Activated T-cell treated with anti-CD3 and anti-CD28 coated beads, Interleukin-2, amount 50 U/mL, for 4 hours (primary cell): ENCODE measurements around the gene KLHDC9. TPM values are rescaled to one million over a fixed set of nuclear protein-coding genes. Genes with fewer than 3 reads are reported as not detected.
"Not testable (repeated sequence)": the region's sequence is repeated elsewhere in the genome, so short reads cannot be mapped to it uniquely, and the experiment has no call there.

Experiments
- ATAC-seq, 2 donors: fragments of 200-7000 bp; cut with Tn5 transposase; one replicate each; pipeline ENCODE4 v1.10.0; 2021
- DNase-seq: peaks from one replicate; pipeline ENCODE4 v3.0.0-alpha.2; 2020
- H3K27me3 Mint-ChIP-seq: one replicate; pipeline ENCODE4 v1.8.0; 2021; ENCODE audit warnings: low read depth, mixed read lengths
- H3K36me3 Mint-ChIP-seq: one replicate; pipeline ENCODE4 v1.8.0; 2022; ENCODE audit warnings: mixed read lengths; ENCODE audit not compliant: insufficient read depth
- H3K4me1 Mint-ChIP-seq: one replicate; pipeline ENCODE4 v1.8.0; 2021; ENCODE audit warnings: low read depth, mixed read lengths
- H3K4me3 Mint-ChIP-seq: one replicate; pipeline ENCODE4 v1.8.0; 2021; ENCODE audit warnings: mild to moderate bottlenecking, moderate library complexity, mixed read lengths
- H3K9me3 Mint-ChIP-seq: one replicate; pipeline ENCODE4 v1.8.0; 2021; ENCODE audit warnings: mixed read lengths
- total RNA-seq, 3 donors: library from RNA; stranded (reverse); gene quantifications; one replicate each; pipeline ENCODE4 v1.2.1, GENCODE V29; 2021

Gene KLHDC9
- under 1 TPM in 1 of 3 donors, not detected in 2; 0.43 TPM for total RNA-seq

DNA sequence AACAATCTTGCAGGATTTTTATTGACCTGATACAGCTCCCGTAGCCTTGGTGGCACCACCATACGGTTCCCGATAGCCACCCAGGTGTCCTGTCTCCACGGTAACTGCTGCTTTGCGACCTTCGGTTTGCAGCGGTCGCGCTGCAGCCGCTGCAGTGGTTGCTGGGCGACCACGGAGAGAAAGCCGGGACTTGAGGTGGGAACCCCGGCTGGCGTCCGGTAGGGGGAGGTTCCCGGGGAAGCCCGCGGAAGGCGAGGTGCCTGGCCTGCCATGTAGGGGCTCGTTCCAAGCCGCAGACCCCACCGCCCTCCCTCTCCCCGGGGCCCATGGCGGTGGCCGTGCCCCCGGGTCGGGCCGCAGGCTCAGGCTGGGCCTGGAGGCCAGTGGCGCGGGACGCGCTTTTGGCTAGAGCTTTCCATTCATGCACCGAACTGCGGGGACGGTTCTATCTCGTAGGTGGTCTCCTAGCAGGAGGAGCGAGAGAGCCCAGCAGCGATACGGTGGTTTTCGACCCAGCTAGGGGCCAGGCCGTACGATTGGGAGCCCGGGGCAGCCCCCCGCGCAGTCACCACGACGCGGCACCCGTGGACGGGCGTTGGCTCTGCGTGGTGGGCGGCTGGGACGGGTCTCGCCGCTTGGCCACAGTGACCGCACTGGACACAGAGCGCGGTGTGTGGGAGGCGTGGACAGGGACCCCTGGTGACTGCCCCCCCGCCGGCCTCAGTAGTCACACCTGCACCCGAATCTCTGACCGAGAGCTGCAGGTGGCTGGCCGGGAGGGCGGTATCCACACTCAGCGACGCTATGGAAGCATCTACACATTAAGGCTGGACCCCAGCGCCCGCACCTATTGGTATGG, at the start of gene KLHDC9:
Gene KLHDC9 (plus strand): TSS at position 152 of the 859 bp plus-strand sequence. CDS start 175 bp downstream, at position 327.
- Mint-ChIP-seq H3K36me3 (peaks cover 22% of the 10 kb centered on the region), H3K4me1 (peaks cover 34% of the 10 kb centered on the region), H3K9me3 (no peaks in the 10 kb centered on the region), H3K4me3 (peak within 1 kb of the TSS; percentile 81), H3K27me3 (no peaks in the 10 kb centered on the region)
- ATAC-seq (peak; percentile 68 to 75), DNase-seq (peak; percentile 38)

GRCh38 chr1:161048949-161049722, 49.0 kb upstream of the KLHDC9 start:
- DNase-seq (no peak), ATAC-seq (no peak)
- Mint-ChIP-seq H3K36me3 (peaks cover 41% of the 10 kb centered on the region), H3K27me3 (no peaks in the 10 kb centered on the region), H3K4me1 (peaks cover 25% of the 10 kb centered on the region), H3K9me3 (no peaks in the 10 kb centered on the region), H3K4me3 (no peak overlapping the region)

- no peak overlapping the region for H3K4me3 Mint-ChIP-seq
- H3K9me3 Mint-ChIP-seq: no peaks in the 10 kb centered on the region
- H3K36me3 Mint-ChIP-seq: peaks cover 44% of the 10 kb centered on the region
- peaks cover 20% of the 10 kb centered on the region for H3K4me1 Mint-ChIP-seq
- ATAC-seq: no peak
- H3K27me3 Mint-ChIP-seq: no peaks in the 10 kb centered on the region
- no peak for DNase-seq
Observed at GRCh38 chr1:161051219-161051618, 46.9 kb upstream of the KLHDC9 start.

DNA sequence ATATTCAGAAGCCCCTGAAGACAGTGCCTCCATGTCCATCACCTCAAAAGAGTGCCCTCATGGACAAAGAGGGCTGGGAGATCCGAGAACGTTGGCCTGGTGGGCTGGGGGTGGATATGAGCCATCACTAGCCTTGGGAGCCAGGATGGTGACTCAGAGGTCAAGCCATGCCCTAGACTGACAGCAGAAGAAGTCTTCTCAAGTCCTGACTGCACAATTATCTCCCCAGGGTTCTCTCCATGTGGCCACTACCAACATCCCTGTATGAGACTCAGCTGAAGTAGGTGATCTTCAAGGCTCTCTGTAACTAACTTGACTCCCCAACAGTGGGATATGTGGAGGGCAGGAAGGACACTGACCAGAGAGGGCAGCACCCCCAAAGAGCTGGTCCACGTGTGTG, 45.3 kb upstream of the KLHDC9 start:
- H3K4me1 Mint-ChIP-seq: peaks cover 18% of the 10 kb centered on the region
- no peak overlapping the region for H3K4me3 Mint-ChIP-seq
- peaks cover 43% of the 10 kb centered on the region for H3K36me3 Mint-ChIP-seq
- no peak for DNase-seq
- H3K27me3 Mint-ChIP-seq: no peaks in the 10 kb centered on the region
- ATAC-seq: no peak
- no peaks in the 10 kb centered on the region for H3K9me3 Mint-ChIP-seq

DNA sequence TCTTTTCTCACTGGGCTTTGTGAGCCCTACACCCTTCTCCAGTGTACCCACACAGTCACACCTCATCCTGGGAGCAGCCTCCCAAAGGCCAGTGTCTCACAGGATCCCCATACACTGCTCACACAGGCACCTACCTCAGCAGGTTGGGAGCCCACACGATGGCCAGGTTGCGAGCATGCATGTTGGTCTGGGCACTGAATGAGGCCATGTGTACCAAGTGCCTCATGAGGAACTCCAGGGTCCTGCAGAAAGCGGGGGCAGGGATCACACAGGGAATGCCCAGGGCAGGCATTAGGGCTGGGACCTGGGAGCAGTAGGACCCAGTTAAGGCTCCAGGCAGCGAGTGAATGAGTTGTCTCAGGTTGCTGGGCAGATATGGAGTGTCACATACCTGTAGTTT, 43.9 kb upstream of the KLHDC9 start:
- no peaks in the 10 kb centered on the region for H3K27me3 Mint-ChIP-seq
- ATAC-seq: no peak
- no peak for DNase-seq
- H3K9me3 Mint-ChIP-seq: no peaks in the 10 kb centered on the region
- H3K4me3 Mint-ChIP-seq: no peak overlapping the region
- peaks cover 16% of the 10 kb centered on the region for H3K4me1 Mint-ChIP-seq
- peaks cover 34% of the 10 kb centered on the region for H3K36me3 Mint-ChIP-seq

DNA sequence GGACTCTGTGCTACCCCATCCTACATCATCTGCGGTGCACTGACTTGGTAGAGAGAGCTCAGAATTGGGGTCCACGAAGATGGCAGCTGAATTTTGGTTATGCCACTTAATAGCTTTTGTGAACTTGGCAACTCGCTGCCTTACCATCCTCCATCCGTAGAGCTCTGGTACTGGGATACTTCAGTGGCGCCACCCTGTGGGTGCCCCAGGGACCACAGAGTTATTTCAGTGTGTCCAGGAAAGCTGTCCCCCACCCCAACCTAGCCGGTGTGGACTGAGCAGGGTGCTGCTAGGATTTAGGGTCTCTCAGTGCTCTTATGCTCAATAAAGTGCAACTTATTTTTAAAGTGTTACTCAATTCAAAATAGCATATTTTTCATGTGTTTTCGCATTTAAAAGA, 43.4 kb upstream of the KLHDC9 start:
- no peaks in the 10 kb centered on the region for H3K27me3 Mint-ChIP-seq
- peaks cover 37% of the 10 kb centered on the region for H3K36me3 Mint-ChIP-seq

GRCh38 chr1:161059293-161059692, 38.9 kb upstream of the KLHDC9 start:
- H3K36me3 Mint-ChIP-seq: peaks cover 25% of the 10 kb centered on the region
- DNase-seq (no peak), ATAC-seq (no peak)
- H3K27me3 Mint-ChIP-seq: no peaks in the 10 kb centered on the region
- H3K9me3 Mint-ChIP-seq: no peaks in the 10 kb centered on the region
- peaks cover 56% of the 10 kb centered on the region for H3K4me1 Mint-ChIP-seq
- no peak overlapping the region for H3K4me3 Mint-ChIP-seq

More for the DNA sequence above, 43.4 kb upstream of the KLHDC9 start:
- ATAC-seq (no peak), DNase-seq (no peak)
- H3K4me1 Mint-ChIP-seq: peaks cover 22% of the 10 kb centered on the region
- H3K9me3 Mint-ChIP-seq: no peaks in the 10 kb centered on the region
- H3K4me3 Mint-ChIP-seq: no peak overlapping the region

GRCh38 chr1:161061419-161061818, 36.7 kb upstream of the KLHDC9 start:
- H3K27me3 Mint-ChIP-seq: no peaks in the 10 kb centered on the region
- ATAC-seq (no peak), DNase-seq (no peak)
- H3K4me3 Mint-ChIP-seq: no peak overlapping the region
- peaks cover 21% of the 10 kb centered on the region for H3K36me3 Mint-ChIP-seq
- no peaks in the 10 kb centered on the region for H3K9me3 Mint-ChIP-seq
- peaks cover 66% of the 10 kb centered on the region for H3K4me1 Mint-ChIP-seq

DNA sequence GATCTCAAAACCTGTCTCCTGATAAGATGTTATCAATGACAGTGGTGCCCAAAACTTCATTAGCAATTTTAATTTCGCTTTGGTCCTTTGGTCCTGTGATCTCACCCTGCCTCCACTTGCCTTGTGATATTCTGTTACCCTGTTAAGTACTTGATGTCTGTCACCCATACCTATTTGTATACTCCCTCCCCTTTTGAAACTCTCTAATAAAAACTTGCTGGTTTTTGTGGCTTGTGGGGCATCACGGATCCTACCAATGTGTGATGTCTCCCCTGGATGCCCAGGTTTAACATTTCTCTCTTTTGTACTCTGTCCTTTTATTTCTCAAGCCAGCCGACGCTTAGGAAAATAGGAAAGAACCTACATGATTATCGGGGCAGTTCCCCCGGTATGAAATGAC, 34.2 kb upstream of the KLHDC9 start:
- not testable (repeated sequence) for H3K9me3 Mint-ChIP-seq, H3K27me3 Mint-ChIP-seq, ATAC-seq, DNase-seq
- H3K36me3 Mint-ChIP-seq: peaks cover 21% of the 10 kb centered on the region
- peak overlapping the region; percentile 62 for H3K4me3 Mint-ChIP-seq
- H3K4me1 Mint-ChIP-seq: peaks cover 82% of the 10 kb centered on the region

GRCh38 chr1:161065681-161066080, 32.5 kb upstream of the KLHDC9 start:
- H3K4me3 Mint-ChIP-seq: not testable (repeated sequence)

DNA sequence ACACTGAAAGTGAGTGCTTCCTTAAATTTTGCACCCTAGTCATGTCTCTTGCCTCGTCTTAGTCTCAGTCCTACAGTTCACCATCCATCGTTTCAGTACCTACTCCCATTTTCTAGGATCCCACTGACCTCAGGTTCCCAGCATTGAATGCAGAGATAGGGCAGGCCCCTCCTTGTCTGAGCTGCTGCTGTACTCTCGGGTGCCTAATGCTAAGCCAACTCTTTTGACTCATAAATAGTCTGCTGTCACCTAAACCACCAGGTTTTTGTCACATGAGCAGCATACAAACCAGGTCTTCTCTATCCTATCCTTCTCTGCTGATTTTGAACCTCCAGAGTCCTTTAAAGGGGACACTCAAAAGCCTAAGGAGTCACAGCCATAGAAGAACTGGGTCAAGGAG, 31.5 kb upstream of the KLHDC9 start:
- Mint-ChIP-seq H3K9me3 (no peaks in the 10 kb centered on the region), H3K4me3 (peak overlapping the region; percentile 95), H3K36me3 (peaks cover 16% of the 10 kb centered on the region), H3K4me1 (peaks cover 80% of the 10 kb centered on the region), H3K27me3 (no peaks in the 10 kb centered on the region)
- ATAC-seq (peak; percentile 51), DNase-seq (no peak)

More at GRCh38 chr1:161065681-161066080, 32.5 kb upstream of the KLHDC9 start:
- not testable (repeated sequence) for DNase-seq, H3K9me3 Mint-ChIP-seq, H3K27me3 Mint-ChIP-seq, ATAC-seq
- Mint-ChIP-seq H3K4me1 (peaks cover 79% of the 10 kb centered on the region), H3K36me3 (peaks cover 16% of the 10 kb centered on the region)

- H3K27me3 Mint-ChIP-seq: no peaks in the 10 kb centered on the region
- peak overlapping the region; percentile 95 for H3K4me3 Mint-ChIP-seq
- DNase-seq: peak; percentile 72
- H3K9me3 Mint-ChIP-seq: no peaks in the 10 kb centered on the region
- H3K4me1 Mint-ChIP-seq: peaks cover 72% of the 10 kb centered on the region
- H3K36me3 Mint-ChIP-seq: peaks cover 12% of the 10 kb centered on the region
- peak; percentile 69 to 72 for ATAC-seq
Observed at GRCh38 chr1:161068306-161069234, 29.6 kb upstream of the KLHDC9 start.

DNA sequence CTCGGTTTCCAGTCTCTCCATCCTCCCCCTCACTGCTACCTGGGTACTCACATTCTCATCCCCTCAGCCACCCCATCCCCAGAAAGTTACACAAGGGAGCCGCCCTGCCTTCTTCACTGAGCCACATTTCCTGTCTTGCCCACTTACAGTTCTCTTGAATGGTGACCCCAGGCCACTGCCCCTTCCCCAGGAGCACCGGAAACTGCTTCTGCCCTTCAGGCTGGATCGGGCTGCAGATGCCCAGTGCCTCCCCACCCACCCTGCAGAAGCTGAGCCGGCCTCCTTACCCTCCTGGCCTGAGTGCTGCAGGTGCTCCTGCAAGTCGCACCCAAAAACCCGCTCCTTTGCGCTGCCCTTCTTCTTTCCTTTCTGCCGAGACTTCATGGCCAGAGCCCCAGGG, 28.9 kb upstream of the KLHDC9 start:
- Mint-ChIP-seq H3K36me3 (peaks cover 8% of the 10 kb centered on the region), H3K9me3 (no peaks in the 10 kb centered on the region), H3K4me1 (peaks cover 66% of the 10 kb centered on the region), H3K4me3 (peak overlapping the region; percentile 95), H3K27me3 (no peaks in the 10 kb centered on the region)
- ATAC-seq (peak in 1 of 2 donors; percentile 3), DNase-seq (no peak)
